ENCODE results near the gene CHST11. TPM values are rescaled to one million over a fixed set of nuclear protein-coding genes. Genes with fewer than 3 reads are reported as not detected.
"Not testable (repeated sequence)": the region's sequence is repeated elsewhere in the genome, so short reads cannot be mapped to it uniquely, and the experiment has no call there.

The CHST11 gene
- total and polyA plus RNA-seq, 10 of the 15 experiments (the other 5 are each of a cell fraction or from before 2014, with no cell fraction given), result 1.9 to 38.1 (median 17.2) TPM

DNA sequence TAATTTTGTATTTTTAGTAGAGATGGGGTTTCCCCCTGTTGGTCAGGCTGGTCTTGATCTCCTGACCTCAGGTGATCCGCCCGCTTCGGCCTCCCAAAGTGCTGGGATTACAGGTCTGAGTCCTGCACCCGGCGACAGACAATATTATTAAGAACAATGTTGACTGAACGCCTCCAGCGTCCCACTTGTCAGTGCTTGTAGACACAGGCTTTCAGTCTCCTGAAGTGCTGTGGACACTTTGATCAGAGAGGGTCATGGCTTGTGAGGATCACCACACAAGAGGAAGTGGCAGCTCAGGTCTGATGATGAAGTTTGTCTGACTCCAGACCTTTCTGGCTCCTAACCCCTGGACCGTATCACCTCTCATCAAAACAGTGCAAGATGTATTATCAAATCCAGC is 114.6 kb downstream of the CHST11 start (continued):
- TF ChIP-seq CTCF (IDR thresholded peaks at IDR 0.05 in 2 of 3, conservative IDR thresholded peaks at IDR 0.05 in 1 of 3; ENCODE audit: control insufficient read depth in 2 of 3, extremely low read depth in 1 of 3, insufficient read depth in 1 of 3, low read depth in 3 of 3, low read length in 3 of 3), result no peak
- TF ChIP-seq ZNF207 (IDR thresholded peaks at IDR 0.05; ENCODE audit: borderline replicate concordance), result no peak
- peak; percentile 56; the same call in 1 of the 2 replicates for TF ChIP-seq ZNF24 (IDR thresholded peaks at IDR 0.05)
- peak; percentile 66 for TF ChIP-seq IKZF1 (conservative IDR thresholded peaks at IDR 0.05)
- no peak for TF ChIP-seq TCF3 (IDR thresholded peaks at IDR 0.05; ENCODE audit: borderline replicate concordance, insufficient read depth, low read depth, low read length)
- peak; percentile 47; the same call in 1 of the 2 replicates for TF ChIP-seq MTA2 (IDR thresholded peaks at IDR 0.05; ENCODE audit: low read depth)
- TF ChIP-seq, protein P1, sequence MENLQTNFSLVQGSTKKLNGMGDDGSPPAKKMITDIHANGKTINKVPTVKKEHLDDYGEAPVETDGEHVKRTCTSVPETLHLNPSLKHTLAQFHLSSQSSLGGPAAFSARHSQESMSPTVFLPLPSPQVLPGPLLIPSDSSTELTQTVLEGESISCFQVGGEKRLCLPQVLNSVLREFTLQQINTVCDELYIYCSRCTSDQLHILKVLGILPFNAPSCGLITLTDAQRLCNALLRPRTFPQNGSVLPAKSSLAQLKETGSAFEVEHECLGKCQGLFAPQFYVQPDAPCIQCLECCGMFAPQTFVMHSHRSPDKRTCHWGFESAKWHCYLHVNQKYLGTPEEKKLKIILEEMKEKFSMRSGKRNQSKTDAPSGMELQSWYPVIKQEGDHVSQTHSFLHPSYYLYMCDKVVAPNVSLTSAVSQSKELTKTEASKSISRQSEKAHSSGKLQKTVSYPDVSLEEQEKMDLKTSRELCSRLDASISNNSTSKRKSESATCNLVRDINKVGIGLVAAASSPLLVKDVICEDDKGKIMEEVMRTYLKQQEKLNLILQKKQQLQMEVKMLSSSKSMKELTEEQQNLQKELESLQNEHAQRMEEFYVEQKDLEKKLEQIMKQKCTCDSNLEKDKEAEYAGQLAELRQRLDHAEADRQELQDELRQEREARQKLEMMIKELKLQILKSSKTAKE (IDR thresholded peaks at IDR 0.05; ENCODE audit: low read depth, poor library complexity, severe bottlenecking), result peak; percentile 55

GRCh38 chr12:104574353-104574752 is 117.6 kb downstream of the CHST11 start:
- Histone ChIP-seq H3K79me2 (ENCODE audit: control insufficient read depth, insufficient read depth, low read length) (peaks cover 23% of the 10 kb centered on the region), H3K4me1 (ENCODE audit: control insufficient read depth, insufficient read depth, low read length) (peaks cover 44% of the 10 kb centered on the region)
- RAD21 ChIA-PET (ENCODE audit: unreplicated experiment); CTCF ChIA-PET; FAIRE-seq; POLR2A ChIA-PET; in situ Hi-C loops (cut with MboI); H3K9ac ChIP-seq (ENCODE audit: control insufficient read depth, insufficient read depth, low read length); H3K9me3 ChIP-seq (replicated peaks; ENCODE audit: control insufficient read depth, insufficient read depth, low read length); H3K4me2 ChIP-seq (ENCODE audit: control insufficient read depth, insufficient read depth); BruUV-seq (replicated peaks); H3K36me3 ChIP-seq (ENCODE audit: control insufficient read depth in 2 of 2, insufficient read depth in 2 of 2, low read length in 1 of 2); DNase-seq (ENCODE audit: low read depth, low spot score); H2AFZ ChIP-seq (ENCODE audit: control insufficient read depth, low read depth, low read length); ATAC-seq; H3K4me3 ChIP-seq; H3K27me3 ChIP-seq (replicated peaks in 1 of 2; ENCODE audit: control insufficient read depth in 2 of 2, insufficient read depth in 2 of 2, low read length in 1 of 2); SMC1A ChIA-PET (ENCODE audit: uncharacterized antibody, unreplicated experiment); H4K20me1 ChIP-seq (ENCODE audit: control insufficient read depth, insufficient read depth); H3K27ac ChIP-seq (ENCODE audit: control insufficient read depth, insufficient read depth): not testable (repeated sequence)
- 100% methylated on average over 1 of the region's 3 CpGs for WGBS (ENCODE audit: insufficient coverage, insufficient replicate concordance, low lambda C conversion rate, missing lambda C conversion rate)
- intact Hi-C loops (cut with micrococcal nuclease; ENCODE audit: unreplicated experiment), result loop anchor here (5.0 kb wide), 1 partner anchor 52 kb away; no protein-coding TSS in a partner anchor

DNA sequence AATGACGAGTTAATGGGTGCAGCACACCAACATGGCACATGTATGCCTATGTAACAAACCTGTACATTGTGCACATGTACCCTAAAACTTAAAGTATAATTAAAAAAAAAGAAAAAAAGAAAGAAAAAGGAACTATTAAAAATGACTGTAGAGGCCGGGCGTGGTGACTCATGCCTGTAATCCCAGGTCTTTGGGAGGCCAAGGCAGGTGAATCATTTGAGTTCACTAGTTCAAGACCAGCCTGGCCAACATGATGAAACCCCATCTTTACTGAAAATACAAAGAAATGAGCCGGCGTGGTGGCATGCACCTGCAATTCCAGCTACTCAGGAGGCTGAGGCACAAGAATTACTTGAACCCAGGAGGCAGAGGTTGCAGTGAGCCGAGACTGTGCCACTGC is 118.0 kb downstream of the CHST11 start:
- H3K9ac ChIP-seq (ENCODE audit: control insufficient read depth, insufficient read depth, low read length); BruUV-seq (replicated peaks); ATAC-seq; H3K9me3 ChIP-seq (replicated peaks; ENCODE audit: control insufficient read depth, insufficient read depth, low read length); H2AFZ ChIP-seq (ENCODE audit: control insufficient read depth, low read depth, low read length); H3K27ac ChIP-seq (ENCODE audit: control insufficient read depth, insufficient read depth); in situ Hi-C loops (cut with MboI); H3K4me3 ChIP-seq; CTCF ChIA-PET; H3K4me2 ChIP-seq (ENCODE audit: control insufficient read depth, insufficient read depth); H3K27me3 ChIP-seq (replicated peaks in 1 of 2; ENCODE audit: control insufficient read depth in 2 of 2, insufficient read depth in 2 of 2, low read length in 1 of 2); H3K36me3 ChIP-seq (ENCODE audit: control insufficient read depth in 2 of 2, insufficient read depth in 2 of 2, low read length in 1 of 2); H4K20me1 ChIP-seq (ENCODE audit: control insufficient read depth, insufficient read depth); FAIRE-seq; DNase-seq (ENCODE audit: low read depth, low spot score); RAD21 ChIA-PET (ENCODE audit: unreplicated experiment): not testable (repeated sequence)
- H3K79me2 ChIP-seq (ENCODE audit: control insufficient read depth, insufficient read depth, low read length), result peaks cover 19% of the 10 kb centered on the region
- ChIA-PET POLR2A (interaction anchor here (0.6 kb wide), 1 partner anchor 17 kb away, joined by 3 read pairs; no protein-coding TSS in a partner anchor), SMC1A (ENCODE audit: uncharacterized antibody, unreplicated experiment) (interaction anchor here (1.2 kb wide), 1 partner anchor 21 kb away, joined by 3 read pairs; no protein-coding TSS in a partner anchor)
- peaks cover 44% of the 10 kb centered on the region for H3K4me1 ChIP-seq (ENCODE audit: control insufficient read depth, insufficient read depth, low read length)
- intact Hi-C loops (cut with micrococcal nuclease; ENCODE audit: unreplicated experiment), result loop anchor here (5.0 kb wide), 1 partner anchor 52 kb away; no protein-coding TSS in a partner anchor
- WGBS (ENCODE audit: insufficient coverage, insufficient replicate concordance, low lambda C conversion rate, missing lambda C conversion rate), result 98% methylated on average over 6 of the region's 6 CpGs
